ENCODE measurements around the gene RPTOR. TPM values are rescaled to one million over a fixed set of nuclear protein-coding genes. Genes with fewer than 3 reads are reported as not detected.

RPTOR gene
- total RNA-seq, 1 donor from 2014 or later: 40.9 TPM

- no peak for DNase-seq
These were observed 419.9 kb downstream of the RPTOR start for GRCh38 chr17:80964544-80964856.

DNA sequence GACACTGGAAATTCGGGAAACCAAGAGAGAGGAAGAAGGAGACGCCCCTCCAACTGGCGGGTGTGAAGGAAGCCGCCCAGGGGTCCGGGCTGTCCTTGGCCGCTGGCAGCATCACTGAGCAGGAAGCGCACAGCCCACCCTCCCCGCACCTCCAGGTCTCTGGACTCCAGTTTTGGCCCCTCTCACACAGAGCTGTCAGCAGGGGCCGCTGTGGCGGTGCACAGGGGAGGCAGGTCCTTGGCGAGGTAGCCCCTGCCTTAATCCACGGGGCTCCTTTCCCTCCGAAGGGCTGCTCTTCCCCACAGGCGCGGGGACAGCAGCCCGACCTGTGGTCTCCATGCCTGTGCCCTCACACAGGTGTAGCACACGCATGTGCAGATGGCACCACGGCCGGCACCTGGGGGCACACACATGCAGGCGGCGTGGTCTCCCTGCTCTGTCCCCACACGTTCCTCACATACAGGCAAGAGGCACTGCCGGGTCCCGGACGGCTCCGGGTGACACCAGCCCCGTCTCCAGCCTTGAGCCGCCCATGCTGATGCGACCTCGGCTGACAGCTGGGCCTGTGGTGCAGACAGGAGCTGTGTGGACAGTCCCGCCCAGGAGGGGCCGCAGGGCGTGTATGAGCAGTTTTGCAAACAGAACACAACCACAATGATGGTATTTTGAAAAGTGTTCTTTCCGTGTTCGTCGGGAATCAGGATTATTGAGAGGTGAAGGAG, 420.4 kb downstream of the RPTOR start:
- DNase-seq: peak; percentile 53

GRCh38 chr17:80965606-80966005, 421.0 kb downstream of the RPTOR start:
- DNase-seq: no peak

DNA sequence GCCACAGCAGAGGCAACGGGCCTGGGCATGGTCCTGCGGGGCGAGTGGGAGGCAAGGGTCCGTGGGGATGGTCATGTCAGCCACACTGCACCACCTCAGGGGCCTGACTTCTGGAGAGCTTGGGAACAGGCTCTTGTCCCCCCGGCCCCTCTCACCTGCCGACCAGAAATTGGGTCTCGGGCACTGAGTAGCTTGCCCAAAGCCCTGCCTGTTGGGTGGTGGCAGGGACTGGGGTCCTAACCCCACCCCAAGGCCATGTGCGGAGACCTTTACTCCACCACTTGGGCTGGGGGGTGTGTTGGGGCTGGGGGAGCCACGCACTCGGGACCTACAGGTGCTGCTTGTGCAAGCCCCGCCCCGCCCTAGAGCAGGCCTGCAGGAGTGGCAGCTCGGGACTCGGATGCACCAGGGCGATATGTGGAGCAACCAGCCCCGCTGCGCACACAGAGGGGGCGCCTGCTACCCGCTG, 422.8 kb downstream of the RPTOR start:
- no peak for DNase-seq

GRCh38 chr17:80968602-80969029, 424.0 kb downstream of the RPTOR start:
- DNase-seq: peak; percentile 96

DNA sequence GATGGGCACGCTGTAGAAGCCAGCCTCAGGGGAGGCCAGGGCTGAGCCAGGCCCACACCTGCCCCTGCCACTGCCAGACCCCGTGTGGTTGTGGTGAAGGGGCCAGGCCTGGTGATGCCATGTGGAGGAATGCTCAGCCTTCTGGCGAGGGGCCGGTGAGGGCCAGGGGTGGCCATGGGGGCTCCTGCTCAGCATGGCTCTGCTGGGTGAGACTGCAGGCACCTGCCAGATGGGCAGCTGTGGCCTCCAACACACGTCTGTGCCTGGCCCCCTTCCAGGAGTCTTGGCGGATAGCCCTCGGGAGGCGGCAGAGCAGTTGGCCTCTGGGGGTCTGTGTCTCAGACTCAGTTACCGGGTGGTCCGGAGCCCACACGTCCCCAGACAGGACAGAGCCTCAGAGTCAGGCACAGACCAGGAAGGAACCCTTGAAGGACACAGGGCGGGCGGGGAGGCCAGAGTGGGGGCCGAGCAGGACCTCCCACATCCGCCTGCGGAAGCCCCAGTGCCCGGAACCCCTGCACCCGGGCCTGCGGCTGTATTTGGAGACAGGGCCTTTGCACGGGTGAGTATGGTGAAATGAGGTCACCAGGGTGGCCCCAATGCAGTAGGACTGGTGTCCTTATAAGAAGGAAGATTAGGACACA, 424.5 kb downstream of the RPTOR start:
- no peak for DNase-seq

DNA sequence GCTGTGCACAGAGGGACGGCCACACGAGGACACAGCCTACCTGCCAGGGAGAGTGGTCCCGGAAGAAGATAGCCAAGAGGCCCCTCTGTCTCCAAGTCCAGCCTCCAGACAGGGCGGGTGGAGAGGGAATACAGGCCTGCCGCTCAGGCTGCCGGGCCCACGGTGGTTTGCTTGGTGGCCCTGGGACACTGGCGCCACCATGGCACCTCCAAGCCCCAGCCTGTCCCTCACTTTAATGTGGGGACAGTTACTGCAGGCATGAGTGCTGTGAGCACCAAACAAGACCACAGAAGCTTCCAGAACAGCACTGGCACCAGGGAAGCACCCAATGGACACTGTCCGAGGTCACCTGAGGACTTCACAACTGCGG, 425.0 kb downstream of the RPTOR start:
- DNase-seq: no peak

DNA sequence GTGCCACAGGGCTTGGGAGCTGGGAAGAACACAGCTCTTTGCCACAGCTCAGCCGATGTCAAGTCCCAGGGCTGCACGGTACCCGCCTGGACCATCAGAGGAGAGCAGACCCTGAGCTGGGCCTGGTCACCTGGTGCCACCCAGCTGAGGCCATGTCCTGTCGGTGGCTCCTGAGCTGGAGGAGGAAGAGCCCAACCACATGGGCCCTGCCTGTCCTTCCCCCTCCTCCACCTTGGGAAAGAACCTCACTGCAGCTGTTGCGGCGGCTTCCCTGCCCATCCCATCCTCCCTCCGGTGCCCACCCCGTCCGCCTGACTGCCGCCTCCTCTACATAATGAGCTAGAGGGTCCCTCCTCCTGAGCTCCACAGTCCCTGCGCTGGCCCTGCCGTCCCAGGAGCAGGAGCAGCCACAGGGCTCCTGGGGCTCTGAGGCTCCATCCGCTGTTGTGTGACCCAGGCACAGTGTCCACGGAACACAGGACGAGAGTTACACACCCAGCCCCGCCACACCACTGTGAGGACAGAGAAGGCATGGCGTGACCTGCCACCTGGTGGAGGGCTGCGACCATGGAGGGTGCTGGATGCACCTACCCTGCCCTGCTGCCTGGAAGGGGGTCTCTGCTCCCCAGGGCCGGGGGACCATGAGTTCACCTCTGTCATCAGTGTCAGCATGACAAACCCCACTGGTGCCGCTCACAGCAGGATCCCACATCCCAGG, 425.6 kb downstream of the RPTOR start:
- DNase-seq: peak; percentile 89

GRCh38 chr17:80970762-80971703, 426.4 kb downstream of the RPTOR start:
- DNase-seq: peak; percentile 41

- no peak for DNase-seq
These were observed 427.2 kb downstream of the RPTOR start for GRCh38 chr17:80971704-80972304.

GRCh38 chr17:80976701-80977100, 432.1 kb downstream of the RPTOR start:
- no peak for DNase-seq

- DNase-seq: no peak
These were observed 432.5 kb downstream of the RPTOR start for GRCh38 chr17:80977172-80977571.

DNA sequence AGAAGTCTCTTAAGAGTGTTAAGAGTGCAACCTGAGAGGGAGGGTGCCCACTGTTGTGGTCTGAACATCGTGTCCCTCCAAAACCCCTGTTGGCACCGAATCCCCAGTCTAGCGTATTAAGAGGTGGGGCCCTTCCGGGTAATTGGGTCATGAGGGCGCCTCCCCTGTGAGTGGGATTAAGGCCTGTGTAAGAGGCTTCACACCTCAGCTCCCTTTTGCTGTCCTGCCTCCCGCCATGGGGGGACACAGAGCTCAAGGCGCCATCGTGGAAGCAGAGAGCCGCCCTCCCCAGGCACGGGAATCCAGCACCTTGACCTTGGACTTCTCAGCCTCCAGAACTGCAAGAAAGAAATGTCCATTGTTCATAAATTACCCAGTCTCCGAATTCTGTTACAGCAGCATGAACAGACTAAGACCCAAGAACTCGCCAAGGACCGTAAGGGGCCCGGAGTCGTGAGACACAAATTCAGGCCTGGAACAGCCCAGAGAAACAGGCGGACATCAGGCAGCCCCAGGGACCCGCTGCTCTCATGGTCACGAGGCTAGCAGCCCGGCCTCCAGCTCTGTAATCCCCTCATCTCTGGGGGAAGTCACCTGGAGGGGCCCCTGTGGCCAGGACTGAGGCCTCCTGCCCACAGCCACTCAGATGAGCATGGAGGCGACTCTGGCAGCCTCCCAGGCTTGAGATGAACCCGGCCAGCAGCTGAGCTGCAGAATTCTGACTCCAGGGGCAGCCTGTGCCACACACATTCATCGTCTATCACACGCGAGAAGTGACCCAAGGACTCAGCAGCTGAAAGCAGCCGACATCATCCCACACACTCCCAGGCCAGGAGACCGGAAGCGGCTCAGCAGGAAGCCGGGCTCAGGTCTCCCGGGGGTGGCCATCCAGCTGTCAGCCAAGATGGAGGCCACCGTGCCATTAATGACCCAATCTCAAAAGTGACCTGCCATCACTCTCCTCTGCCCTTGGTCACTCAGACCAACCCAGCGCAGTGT, 434.2 kb downstream of the RPTOR start:
- DNase-seq: peak; percentile 27

GRCh38 chr17:80979547-80980378, 435.1 kb downstream of the RPTOR start:
- DNase-seq: no peak

GRCh38 chr17:80980397-80981061, 435.9 kb downstream of the RPTOR start:
- DNase-seq: no peak

DNA sequence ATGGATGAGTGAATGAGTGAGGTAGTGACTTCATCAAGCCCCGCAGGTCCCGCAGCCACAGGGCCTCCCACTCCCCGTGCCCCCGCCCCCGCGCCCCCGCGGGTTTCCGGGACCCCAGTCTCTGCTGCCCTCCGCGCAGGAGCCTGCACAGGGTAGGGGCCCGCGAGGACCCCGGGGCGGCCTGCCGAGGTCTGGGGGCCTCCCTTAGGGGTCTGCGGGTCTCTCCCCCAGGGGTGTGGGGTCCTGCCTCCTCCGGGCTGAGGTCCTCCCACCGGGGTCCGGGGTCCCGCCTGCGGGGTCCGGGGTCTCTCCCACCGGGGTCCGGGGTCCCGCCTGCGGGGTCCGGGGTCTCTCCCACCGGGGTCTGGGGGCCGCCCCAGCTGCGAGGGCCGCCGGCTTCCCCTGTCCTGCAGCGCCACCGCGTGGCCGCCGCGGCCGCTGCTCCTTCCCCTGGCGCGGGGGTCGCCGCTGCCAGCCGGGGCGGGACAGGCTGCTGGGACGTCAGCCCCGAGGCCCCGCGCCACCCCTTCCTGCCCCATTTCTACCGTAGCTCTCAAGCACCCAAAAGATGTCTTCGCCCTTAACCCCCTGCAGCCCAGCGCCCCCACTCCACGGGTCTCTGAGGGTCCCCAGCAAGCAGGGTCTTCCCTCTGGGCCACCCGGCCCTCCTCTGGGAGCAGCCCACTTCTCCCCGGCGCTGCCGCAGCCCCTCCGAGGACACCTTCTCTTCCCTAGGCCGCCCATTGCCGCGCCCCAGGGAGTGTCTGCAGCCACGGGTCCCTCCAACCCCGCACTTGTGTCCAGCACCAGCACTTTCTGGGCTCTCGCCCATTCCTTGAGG, 436.6 kb downstream of the RPTOR start:
- peak; percentile 51 for DNase-seq

DNA sequence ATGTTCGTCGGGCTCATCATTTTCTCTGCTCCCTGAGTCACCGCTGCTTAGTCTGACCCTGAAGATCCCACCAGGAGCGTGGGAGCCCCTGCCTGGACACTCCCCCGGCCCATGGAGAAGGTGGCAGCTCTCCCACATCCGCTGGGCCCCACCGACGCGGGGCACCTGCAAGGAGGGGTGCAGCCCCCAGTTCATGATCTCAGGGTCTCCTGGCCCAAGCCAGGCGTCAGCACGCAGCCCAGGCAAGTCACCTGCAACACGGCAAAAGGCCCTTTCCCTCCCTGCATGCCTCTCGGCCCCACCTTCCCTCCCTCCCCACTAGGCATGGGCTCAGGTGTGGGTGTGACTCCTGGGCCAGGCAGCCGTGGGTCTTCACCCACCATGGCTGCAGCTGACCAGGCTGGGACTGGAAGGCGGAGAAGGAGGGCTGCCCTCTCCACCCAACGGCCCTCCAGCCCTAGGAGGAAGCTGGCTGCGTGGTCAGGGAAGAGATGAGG, 437.3 kb downstream of the RPTOR start:
- DNase-seq: no peak
